Stimulated activated CD8-positive, alpha-beta memory T cell treated with anti-CD3 and anti-CD28 coated beads, Interleukin-7, amount 100 ng/mL, for 24 hours (primary cell): Measurements from ENCODE around the gene KRTAP10-4.
"Not testable (repeated sequence)": the region's sequence is repeated elsewhere in the genome, so short reads cannot be mapped to it uniquely, and the experiment has no call there.

Source experiments
- DNase-seq: peaks from one replicate; pipeline ENCODE4 v3.0.0-alpha.2; 2020; ENCODE audit warnings: low read depth

The KRTAP10-4 gene, protein sequence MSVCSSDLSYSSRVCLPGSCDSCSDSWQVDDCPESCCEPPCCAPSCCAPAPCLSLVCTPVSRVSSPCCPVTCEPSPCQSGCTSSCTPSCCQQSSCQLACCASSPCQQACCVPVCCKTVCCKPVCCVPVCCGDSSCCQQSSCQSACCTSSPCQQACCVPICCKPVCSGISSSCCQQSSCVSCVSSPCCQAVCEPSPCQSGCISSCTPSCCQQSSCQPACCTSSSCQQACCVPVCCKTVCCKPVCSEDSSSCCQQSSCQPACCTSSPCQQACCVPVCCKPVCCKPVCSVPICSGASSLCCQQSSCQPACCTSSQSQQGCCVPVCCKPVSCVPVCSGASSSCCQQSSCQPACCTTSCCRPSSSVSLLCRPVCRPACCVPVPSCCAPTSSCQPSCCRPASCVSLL

DNA sequence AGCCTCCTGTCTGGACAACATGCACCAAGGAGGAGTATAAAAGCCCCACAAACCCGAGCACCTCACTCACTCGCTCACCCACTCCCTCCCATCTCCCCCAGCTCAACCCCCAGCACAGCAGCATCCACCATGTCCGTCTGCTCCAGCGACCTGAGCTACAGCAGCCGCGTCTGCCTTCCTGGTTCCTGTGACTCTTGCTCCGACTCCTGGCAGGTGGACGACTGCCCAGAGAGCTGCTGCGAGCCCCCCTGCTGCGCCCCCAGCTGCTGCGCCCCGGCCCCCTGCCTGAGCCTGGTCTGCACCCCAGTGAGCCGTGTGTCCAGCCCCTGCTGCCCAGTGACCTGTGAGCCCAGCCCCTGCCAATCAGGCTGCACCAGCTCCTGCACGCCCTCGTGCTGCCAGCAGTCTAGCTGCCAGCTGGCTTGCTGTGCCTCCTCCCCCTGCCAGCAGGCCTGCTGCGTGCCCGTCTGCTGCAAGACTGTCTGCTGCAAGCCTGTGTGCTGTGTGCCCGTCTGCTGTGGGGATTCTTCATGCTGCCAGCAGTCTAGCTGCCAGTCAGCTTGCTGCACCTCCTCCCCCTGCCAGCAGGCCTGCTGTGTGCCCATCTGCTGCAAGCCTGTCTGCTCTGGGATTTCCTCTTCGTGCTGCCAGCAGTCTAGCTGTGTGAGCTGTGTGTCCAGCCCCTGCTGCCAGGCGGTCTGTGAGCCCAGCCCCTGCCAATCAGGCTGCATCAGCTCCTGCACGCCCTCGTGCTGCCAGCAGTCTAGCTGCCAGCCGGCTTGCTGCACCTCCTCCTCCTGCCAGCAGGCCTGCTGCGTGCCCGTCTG, at the start of gene KRTAP10-4:
Gene KRTAP10-4, plus strand, starts transcription at position 100 of the 827 bp plus-strand sequence. Its CDS starts 30 bp downstream, at position 130.
- DNase-seq, result not testable (repeated sequence)

DNA sequence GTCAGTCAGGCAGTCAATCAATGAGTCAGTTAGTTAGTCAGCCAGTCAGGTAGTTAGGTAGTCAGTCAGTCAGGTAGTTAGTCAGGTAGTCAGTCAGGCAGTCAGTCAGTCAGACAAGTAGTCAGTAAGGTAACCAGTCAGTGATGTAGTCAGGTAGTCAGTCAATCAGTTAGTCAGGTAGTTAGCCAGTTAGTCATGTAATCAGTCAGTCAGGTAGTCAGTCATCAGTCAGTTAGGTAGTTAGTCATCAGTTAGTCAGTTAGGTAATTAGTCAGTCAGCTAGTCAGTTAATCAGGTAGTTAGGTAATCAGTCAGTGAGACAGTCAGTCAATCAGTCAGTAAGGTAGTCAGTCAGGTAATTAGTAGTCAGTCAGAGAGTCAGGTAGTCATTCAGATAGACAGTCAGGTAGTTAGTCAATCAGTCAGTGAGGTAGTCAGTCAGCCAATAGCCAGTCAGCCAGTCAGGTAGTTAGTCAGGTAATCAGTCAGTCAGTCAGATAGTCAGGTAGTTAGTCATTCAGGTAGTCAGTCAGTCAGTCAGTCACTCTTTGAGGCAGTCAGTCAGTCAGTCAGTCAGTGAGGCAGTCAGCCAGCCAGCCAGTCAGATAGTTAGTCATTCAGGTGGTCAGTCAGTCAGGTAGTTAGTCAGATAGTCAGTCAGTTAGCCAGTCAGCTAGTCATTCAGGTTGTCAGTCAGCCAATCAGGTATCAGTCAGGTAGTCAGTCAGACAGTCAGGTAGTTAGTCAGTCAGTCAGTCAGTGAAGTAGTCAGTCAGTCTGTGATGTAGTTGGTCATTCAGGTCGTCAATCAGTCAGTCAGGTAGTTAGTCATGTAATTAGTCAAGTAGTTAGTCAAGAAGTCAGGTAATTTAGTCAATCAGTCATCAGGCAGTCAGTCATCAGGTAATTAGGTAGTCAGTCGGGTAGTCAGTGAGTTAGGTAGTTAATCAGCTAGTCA, 48.8 kb upstream of the KRTAP10-4 start:
- no peak for DNase-seq

GRCh38 chr21:44525391-44526095, 48.0 kb upstream of the KRTAP10-4 start:
- no peak for DNase-seq

DNA sequence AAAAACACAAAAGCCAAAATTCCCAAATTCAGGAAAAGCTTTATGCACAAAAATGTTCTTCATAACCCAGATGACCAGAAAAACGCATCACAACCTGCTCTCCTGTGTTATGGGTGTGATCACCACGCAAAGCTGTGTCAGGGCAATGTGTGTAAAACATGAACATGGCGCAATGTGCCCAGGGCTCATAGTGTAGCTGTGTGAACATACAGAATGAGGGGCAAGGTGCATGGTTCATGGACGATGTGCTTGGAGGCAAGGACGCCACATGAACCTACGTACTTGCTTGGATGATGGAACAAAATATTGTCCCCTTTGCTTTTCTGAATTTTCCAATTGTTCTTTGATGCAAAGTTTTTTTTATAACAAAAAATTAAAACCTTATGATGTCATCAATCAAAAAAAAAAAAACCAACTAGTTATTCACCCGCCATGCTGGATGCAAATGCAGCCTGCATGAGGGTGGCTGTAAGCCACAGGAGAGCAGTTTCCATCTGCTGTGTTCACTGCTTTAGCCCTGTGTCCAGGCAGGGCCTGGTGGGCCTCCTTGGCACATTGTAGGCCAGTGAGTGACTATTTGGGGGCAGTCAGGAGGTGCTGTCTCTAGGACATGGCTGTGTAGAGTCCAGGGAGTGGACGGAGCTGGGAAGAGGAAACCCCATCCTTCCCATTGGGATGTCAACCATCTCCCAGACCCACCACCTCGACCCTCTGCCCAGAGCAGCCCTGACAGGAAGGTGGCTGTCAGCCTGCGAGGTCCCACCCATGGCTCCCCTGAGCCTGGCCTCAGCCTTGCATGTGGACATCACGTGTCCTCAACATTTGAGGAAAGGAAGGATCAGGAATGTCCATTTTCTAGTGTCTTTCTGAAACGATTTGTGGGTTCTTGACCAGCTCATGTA, 47.2 kb upstream of the KRTAP10-4 start:
- no peak for DNase-seq

DNA sequence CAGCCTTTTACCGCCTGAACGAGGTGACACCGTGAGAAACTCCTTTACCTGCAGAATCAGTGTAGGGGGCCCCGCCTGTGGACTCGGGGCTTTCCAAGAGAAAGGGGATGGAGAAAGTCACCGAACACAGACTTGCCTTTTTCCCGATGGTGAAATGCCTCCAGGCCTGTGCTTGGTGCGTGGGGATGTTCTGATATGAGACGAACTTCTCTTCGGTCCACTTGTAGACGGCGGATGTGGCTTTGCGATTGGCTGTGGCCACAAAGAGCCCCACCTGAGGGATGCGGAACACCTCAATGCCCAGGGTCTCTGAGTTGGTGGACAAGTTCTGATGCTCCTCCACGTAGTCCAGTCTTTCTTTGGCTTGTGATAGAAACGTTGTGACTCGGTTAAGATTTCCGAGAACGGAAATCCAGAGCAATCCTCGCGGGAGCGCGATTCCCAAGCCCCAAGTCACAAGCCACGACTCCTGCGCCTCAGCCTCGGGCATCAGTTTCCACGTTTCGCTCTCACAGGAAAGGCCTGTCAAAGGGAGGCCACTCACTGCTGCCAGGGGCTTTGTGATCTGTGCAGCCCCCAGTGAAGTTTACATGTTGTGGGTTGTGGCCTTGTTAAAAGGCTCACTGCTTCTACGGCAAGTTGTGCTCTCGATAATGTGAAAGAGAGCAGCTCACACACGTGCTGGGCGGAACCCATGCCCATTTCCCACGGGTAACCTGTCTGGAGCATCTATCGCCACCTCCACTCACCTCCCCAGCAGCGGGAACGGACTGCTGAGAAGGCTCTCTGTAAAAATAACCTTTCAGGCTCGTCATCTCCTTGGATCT, 46.2 kb upstream of the KRTAP10-4 start:
- no peak for DNase-seq

GRCh38 chr21:44527983-44528633, 45.4 kb upstream of the KRTAP10-4 start:
- no peak for DNase-seq

DNA sequence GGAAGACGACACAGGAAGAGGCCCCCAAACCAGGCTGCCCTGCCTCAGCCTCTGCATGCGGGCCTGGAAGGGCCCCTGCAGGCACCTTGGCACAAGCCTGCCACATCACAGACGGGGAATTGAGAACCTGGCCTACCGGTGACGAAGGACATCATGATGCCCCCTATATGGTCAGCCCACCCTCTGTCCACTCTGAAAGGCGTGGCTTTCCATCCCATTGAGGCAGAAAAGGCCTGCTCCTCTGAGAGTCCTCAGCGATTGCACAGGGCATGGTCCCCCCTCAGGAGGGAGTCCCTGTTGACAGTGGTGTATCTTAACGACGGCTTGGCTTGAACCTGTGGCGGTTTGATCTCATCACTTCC, 44.9 kb upstream of the KRTAP10-4 start:
- DNase-seq, result no peak

DNA sequence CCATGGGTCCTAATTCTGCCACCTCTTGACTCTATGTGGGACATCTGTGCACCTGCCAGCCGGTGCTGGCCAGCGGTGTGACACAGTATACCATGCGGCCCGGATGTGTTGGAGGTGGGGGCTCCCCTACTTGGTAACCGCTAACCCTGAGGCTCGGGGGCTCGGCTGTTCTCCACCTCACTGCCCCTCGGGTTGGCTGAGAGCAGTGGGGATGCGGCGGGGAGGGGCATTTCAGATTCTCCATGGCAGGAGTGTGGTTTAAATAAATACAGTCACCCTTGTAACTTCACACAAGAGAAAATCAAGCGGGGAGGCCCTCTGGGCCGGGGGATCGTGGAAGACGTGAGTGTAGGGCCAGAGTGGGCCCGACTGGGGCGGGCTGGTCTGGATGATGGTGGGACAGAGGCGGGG, 44.5 kb upstream of the KRTAP10-4 start:
- DNase-seq, result no peak

DNA sequence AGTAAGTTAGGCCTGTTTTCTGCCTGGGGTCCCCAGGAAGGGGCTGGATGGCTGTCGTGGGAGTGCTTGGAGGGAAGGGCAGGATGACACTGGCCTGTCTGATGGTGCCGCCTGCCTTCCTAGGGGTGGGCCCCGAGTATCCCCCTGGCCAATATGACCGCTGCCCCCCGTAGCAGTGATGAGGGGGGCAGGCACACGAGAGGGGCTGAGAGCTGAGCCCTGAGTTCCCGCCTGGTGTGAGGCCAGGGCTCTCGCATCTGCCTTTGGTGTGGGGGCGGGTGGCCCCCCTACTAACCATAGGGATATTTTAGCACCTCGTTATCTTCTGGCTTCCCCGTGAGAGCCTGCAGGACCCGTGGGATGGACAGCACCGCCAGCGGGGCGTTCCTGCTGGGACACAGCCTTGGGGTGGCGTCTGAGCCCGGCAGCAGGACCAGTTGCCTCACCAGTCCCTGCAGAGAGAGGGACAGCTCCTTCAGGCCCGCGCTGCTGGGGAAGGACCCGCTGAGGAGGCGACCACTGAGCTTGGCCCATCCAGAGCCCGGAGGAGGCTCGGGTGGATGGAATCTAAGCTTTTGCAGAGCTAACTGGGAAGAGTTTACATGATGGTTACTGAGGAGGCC, 43.9 kb upstream of the KRTAP10-4 start:
- no peak for DNase-seq

DNA sequence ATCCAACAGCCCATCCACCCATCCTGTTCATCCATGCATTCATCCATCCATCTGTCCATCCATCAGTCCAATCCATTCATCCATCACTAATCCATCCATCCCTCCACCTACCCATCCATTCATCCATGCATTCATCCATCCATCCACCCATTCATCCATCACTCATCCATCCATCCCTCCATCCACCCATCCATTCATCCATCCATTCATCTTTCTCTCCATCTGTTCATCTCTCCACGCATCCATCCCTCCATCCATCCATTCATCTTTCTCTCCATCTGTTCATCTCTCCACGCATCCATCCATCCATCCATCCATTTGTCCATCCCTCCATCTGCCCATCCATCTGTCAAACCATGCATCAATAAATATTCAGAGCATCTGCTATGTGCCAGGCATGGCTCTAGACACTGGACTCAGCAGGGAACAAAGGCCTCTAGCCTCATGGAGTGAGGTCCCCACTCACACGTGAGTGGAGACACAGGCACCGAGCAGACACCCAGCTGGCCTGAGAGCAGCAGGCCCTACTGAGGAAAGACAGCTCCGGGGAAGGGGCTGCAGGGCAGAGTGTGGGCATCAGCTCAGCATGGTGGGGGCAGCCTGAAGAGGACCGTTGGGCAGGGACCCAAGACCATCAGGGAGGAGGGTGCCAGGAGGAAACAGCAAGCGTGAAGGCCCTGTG, 43.2 kb upstream of the KRTAP10-4 start:
- no peak for DNase-seq

DNA sequence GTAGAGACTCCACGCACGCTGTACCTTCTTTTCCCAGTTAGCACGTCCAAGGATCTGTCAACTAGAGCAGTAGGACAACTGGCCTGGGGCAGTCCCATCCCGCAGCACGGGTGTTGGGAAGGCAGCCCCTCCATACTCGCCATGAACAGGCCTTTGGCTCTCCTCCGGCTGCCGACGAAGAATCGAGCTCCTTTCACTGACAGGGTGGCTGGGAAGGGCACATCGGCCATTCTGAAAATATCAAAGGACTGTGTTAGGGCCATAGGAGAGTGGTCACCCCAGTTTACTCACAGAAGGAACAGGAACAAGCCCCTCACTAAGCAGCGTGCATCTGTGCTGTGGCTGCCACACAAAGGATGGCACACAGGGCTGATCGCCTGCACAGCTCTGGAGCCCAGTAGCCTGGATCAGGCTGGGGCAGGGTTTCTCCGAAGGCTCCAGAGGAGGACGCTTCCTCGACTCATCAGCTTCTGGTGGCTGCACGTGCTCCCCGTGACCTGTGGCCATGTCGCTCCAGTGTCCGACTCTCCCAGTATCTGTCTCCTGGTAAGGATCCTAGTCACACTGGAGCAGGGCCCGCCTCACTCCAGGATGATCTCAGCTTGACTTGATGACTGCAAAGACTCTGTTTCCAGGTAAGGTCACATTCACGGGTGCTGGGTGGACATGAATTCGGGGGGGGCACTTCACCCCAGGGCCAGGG, 42.5 kb upstream of the KRTAP10-4 start:
- DNase-seq, result no peak

- DNase-seq, result no peak
Measured at GRCh38 chr21:44531606-44532564, 41.6 kb upstream of the KRTAP10-4 start.

GRCh38 chr21:44532712-44533111, 40.8 kb upstream of the KRTAP10-4 start:
- DNase-seq, result no peak

- no peak for DNase-seq
Measured at GRCh38 chr21:44533121-44533890, 40.2 kb upstream of the KRTAP10-4 start.
